HG03097 (cell line): ENCODE data around the gene GLE1.
"Not testable (repeated sequence)": the region's sequence is repeated elsewhere in the genome, so short reads cannot be mapped to it uniquely, and the experiment has no call there.

Experiments used
- ATAC-seq: cut with Tn5 transposase; IDR thresholded peaks from one replicate; pipeline ENCODE4 v1.9.1; 2021; ENCODE audit not compliant: unreplicated experiment, low FRiP score

GLE1 gene

DNA sequence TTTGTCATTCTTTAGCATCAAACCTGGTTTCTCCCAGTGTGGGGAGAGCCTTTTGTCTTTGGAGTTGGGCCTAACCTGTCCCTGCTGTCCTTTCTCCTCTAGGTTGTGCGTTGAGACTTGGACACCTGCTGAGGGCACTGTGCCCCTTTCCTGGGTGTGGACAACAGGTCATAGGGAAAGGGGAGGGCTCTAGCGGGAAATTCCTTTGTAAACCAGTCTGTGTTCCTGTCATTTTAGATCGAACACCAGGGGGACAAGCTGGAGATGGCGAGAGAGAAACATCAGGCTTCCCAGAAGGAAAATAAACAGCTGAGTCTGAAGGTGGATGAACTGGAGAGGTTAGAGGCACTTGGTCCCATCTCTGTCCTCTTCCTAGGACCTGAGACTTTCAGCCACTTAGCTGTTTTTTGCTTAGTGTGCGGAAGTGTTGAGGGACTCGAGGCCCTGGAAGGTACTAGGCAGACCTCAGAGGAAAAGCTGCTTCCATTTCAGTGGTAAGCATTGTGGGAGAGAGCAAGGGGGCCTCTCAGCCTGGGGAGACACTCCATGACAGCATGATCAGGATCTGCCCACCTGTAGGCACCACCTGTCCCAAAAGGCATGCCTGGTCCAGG is 8.6 kb upstream of the GLE1 start:
- ATAC-seq: no peak

DNA sequence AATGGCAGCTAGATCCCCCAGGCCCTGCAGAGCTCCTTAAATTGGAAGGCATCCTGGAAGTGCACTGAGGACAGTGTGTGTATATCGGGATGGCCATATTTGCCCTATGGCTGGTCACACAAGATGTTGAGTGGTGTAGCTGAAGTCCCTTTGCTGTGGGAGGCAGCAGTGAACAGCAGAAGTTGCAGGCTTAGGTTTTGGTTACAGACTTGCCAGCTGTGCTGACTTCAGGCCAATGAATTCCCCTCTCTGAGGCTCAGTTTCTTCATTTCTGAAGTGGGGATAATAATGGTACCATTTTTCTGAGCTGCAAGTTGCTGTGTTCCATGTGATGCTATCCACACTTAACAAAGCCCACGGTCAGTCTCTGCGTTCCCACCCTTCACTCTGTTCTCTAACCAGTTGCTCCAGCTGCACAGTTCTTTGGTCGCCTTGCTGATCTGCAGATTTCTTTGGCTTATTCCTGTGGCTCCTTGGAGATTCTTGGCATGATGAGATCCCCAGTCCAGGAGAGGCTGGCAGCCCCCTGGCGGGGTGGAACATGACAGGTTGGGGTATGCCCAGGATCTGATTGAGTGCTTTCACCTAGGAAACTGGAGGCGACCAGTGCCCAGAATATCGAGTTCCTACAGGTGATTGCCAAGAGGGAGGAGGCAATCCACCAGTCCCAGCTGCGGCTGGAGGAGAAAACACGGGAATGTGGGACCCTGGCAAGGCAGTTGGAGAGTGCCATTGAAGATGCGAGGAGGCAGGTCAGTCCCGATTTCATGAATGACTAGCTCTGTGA is 6.5 kb upstream of the GLE1 start:
- ATAC-seq: no peak

DNA sequence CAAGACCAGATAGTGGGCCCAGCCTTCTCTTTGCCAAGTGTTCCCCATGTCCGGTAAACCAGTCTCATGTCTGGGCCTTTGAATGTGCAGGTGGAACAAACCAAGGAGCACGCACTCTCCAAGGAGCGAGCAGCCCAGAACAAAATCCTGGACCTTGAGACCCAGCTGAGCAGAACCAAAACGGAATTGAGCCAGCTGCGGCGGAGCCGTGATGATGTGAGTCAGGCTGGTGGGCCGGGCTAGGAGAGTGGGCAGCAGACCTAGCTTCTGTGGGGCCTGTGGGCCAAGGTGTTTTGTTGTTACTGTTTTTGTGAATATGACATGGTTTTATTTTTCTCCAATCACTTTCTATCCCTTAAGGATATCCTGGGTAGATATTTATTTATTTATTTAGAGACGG is 5.6 kb upstream of the GLE1 start:
- ATAC-seq: no peak

DNA sequence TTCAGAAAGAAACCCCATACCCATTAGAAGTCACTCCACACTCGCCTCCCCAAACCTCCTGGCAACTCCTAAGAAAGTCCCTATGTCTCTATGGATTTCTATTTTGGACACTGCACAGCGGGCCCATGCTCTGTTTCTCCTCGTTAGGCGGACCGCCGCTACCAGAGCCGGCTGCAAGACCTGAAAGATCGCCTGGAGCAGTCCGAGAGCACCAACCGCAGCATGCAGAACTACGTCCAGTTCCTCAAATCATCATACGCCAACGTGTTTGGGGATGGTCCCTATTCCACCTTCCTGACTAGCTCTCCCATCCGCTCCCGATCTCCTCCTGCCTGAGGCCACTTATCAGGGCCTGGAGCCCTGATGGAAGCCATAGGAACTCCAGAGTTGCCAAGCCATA is 4.6 kb upstream of the GLE1 start:
- ATAC-seq: no peak

DNA sequence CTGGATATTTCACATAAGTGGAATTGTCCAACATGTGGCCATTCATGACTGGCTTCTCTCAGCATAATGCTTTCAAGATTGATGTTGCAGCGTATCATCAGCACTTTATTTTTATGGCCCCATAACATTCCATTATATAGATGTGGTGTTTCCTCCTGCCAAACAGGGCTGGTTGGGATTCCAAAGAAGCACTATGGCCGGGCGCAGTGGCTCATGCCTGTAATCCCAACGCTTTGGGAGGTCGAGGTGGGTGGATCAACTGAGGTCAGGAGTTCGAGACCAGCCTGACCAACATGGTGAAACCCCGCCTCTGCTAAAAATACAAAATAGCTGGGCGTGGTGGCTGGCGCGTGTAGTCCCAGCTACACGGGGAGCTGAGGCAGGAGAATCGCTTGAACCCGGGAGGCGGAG is 1.1 kb upstream of the GLE1 start:
- ATAC-seq: not testable (repeated sequence)

DNA sequence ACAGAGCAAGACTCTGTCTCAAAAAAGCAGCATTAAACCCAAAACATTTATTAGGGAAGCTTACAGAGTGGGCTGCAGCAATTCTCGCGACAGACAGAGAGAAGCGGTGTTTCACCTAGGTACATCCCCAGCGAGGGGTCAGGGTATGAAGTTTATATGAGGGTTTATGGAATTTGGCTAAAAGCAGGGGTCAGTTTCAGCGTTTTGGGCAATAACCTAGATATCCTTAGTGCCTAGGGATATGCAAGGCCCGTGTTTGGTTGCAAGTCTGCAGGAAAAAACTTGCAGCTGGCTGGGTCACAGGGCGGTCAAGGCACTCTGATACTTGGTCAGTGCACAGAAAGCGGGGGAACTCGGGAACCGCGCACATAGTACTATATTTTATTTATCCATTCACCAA is 649 bp upstream of the GLE1 start:
- no peak for ATAC-seq

DNA sequence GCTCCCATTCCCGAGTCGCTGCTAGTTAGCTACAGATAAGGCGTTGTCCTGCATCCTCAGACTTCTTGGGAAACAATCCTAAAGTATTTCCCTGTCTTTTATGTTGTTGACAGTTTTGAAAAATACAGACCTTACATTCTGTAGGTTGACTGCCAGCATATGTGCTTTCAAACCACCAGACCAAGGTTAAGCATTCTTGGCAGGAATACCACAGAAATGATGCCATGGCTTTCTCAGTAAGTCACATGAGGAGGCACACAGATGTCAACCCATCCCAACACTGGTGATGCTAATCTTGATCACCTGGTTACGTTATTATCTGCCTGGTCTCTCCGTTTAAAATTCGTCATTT is 871 bp downstream of the GLE1 start:
- ATAC-seq: no peak

DNA sequence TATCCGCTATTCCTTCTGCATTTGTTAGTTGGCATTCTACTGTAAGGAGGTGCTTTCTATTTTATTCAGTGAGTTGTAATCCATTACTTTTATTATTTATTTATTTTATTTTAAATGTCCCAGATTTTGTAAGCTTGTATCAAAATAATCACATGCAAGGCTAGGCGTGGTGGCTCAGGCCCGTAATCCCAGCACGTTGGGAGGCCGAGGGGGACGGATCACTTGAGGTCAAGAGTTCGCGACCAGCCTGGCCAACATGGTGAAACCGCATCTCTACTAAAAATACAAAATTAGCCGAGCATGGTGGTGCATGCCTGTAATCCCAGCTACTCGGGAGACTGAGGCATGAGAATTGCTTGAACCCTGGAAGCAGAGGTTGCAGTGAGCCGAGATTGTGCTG is 1.4 kb downstream of the GLE1 start:
- ATAC-seq: not testable (repeated sequence)

DNA sequence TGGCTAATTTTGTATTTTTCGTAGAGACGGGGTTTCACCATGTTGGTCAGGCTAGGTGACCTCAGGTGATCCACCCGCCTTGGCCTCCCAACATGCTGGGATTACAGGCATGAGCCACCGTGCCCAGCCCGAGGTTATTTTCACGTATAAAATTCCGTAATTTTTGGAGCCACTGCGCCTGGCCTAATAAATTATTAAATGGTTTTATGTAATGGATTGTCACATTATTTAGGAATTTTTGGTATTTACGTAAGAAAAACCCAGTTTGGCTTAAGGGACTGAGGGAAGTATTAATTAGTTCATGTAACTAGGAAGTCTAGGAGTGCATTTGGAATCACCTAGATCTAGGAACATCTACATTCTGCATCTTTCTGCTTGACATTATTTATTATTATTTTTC is 8.3 kb downstream of the GLE1 start:
- ATAC-seq: no peak

DNA sequence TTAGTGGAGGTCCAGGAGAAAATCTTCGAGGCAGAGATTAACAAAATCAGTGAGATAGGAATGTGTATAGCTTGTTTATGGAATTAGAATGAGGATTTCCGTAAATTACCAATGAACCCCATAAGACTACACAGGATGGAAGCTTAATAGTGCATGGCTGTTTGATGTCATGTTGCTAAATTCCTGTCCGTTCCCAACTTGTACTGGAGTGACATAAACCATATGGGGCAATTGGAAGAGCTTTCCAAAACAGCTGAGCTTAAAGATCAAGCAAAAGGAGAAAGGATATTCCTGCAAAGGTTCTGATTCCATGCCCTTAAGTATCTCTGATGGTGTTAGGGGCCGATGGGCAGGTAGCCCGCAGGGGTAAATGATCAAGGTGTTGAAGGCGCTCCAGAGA is 17.4 kb downstream of the GLE1 start:
- ATAC-seq: no peak

DNA sequence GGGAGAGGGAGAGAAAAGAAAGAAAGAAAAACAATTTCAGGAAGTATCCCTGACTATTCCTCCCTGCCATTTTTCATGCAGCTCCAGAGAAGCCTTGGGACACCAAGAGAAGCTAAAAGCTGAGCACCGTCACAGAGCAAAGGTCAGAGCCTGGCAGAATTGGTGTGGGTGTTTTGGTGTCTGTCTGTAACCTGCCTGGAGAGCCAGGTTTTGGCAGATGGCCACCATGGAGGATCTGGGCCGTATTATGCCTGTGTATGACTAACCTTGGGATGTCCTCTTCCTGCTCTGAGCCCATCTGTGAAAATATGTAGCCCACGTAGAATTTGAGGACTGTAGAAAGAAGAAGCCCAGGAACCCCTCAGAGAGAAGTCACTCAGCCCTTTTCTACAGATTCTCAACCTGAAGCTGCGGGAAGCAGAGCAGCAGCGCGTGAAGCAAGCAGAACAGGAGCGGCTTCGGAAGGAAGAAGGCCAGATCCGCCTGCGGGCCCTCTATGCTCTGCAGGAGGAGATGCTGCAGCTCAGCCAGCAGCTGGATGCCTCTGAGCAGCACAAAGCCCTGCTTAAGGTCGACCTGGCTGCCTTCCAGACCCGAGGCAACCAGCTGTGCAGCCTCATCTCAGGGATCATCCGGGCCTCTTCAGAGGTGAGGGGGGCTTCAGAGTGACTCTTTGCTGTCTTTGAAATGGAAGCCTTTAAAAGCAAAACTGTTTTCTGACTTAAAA is 18.8 kb downstream of the GLE1 start:
- ATAC-seq: no peak

DNA sequence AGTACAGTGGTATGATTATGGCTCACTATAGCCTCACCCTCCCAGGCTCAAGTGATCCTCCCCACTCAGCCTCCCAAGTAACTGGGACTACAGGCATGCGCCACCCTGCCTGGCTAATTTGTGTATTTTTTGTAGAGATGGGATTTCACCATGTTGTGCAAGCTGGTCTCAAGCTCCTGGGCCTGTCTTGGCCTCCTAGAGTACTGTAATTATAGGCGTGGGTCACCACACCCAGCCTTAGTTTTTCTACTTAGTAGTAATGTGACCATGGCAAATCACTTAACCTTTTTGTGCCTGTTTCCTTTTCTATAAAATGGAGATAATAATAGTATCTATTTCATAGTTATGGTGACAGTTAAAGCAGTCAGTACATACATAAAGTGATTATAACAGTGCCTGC is 22.2 kb downstream of the GLE1 start:
- ATAC-seq: no peak

DNA sequence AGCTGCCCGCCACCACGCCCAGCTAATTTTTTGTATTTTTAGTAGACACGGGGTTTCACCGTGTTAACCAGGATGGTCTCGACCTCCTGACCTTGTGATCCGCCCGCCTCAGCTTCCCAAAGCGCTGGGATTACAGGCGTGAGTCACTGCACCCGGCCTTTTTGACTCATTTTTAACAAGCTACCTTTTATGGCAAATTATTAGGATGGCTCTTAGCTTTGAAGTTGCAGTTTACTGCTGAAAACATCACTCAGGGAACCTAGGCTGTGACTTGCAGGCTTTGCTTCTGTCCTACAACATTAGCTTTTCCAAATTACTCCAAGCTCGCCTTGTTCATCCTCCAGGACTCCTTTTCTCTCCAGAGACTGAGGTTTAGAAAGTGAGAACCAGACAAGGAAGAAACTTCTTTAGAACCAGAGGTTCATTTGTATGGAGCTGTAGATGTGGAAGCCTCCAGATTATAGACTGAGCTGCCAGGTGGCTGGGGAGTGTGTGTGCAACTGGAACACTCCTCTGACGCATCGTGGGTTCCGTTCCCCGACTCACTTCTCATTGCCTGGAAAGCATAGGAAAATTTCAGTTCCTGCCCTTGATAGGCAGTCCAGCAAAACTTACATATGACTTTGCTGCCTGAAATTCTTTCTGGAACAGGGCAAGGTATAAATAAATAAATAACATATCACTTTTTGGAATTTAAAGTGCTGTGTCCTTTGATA is 24.1 kb downstream of the GLE1 start:
- ATAC-seq: no peak

DNA sequence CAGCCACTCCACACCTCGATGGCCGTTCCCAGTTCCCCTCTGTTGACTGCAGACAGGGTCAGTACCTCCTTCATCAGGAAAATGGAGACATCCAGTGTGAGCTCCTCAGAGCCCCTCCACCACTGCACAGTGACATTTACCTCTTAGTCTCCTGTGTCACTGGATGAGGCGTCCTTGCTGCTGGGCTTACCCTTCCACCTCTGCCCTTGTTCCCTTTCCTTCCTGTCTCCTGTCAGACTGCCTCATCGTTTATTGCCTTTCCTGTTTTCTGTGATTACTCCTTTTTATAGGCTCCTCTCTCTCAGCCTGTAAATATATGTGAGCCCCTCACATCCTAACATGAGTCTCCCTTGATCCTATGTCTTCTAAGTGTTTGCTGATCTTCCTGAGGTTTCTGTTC is 24.7 kb downstream of the GLE1 start:
- ATAC-seq: no peak

DNA sequence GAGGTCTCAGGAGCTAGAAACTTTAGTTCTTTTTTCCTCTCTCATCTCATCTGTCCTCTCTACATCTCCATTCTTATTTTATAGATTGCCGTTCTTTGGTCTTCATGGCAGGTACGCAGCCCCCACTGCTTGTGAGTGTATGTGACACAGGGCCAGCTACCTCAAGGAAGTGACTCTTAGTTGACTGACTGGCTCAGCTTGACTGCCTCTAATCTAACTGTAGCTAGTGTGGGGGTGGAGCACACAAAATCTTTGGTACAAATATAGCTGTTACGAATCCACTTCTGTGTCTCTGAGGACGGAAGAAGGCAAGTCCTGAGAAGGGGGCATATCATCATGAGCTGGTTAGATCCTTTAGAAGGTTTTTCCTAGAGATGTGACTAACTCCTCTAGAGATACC is 28.1 kb downstream of the GLE1 start:
- no peak for ATAC-seq

DNA sequence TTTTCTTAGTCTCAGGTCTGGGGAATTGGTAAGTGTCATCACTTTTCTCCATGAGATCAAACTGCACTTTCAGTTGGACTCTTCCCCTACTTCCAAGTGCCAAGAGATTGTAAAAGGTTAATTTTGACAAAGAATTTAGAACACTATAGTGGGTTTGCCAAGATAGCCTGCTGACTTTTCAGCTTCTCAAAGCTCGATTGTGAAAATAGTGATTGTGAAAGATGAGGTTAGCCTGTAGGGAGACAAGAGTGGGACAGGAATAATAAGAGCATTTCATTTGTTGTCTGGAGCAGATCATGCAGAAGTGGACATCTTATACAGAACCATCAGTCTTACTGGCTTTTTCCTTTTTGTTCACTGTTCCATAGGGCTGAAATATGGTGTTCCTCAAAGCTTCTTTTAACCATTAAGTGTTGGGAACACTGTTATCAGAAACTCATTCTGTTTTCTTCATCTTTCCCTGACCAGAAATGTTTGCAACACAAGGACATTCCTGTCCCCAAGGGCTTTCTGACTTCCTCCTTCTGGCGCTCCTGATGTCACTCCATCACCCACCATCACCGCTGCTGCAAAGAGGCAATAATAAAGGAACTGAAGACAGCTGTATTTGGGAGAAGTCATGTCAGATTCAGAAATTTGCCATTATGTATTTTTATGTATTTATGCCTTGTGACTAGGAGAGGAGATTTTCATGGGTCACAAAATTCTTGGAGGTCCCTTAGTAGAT is 36.3 kb downstream of the GLE1 start:
- ATAC-seq: no peak

DNA sequence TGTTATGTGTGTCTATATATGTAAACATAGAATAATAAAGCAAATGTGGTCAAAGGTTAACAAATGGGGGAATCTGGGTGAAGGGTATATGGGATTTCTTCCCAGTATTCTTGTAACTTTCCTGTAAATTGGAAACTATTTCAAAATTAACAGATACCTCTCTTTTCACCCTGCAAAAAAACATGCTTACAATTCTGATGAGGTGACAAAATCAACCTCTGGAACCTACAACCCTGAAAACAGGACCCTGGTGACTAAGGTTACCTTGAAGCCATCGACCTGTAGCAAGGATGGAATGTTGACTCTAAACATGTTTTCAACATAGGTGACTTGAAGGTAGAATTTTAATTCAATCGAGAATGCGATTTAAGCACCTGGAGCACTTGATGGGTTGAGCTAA is 42.0 kb downstream of the GLE1 start:
- no peak for ATAC-seq

DNA sequence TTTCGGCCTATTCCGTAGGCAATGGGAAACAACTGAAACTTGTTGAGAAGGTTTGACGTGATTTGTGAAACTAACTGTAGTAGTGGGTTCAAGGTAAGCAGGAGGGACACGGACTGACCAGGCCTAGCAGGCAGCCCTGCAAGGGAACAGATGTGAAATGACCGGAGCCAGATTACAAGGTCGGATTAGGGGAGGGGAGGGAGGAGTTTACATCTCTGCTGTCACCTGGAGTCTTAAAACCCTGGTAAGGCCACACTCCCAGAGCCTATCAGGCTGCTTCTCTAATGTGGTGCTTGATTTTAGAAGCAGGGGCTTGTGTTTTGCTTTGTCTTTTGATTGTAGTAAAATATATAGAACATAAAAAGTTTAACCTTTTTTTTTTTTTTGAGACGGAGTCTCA is 44.4 kb downstream of the GLE1 start:
- ATAC-seq: no peak

DNA sequence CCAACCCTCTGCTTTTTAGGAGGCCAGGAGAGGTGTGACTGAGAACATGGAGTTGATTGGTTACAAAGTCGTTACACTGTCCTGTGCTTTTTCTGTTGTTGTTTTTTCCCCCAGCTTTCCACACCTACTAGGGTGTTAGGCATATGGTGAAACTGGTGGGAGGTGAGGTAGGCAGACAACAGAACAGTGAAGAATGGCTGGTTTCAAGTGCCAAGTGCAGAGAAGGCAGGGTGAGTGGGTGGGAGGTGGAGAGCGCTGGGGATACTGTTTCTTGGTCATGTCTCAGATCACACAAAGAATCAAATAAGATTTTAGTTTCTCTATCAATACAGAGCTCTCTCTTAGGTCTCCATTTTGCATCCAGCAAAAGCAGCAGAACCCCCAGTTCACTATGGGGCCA is 45.7 kb downstream of the GLE1 start:
- no peak for ATAC-seq

DNA sequence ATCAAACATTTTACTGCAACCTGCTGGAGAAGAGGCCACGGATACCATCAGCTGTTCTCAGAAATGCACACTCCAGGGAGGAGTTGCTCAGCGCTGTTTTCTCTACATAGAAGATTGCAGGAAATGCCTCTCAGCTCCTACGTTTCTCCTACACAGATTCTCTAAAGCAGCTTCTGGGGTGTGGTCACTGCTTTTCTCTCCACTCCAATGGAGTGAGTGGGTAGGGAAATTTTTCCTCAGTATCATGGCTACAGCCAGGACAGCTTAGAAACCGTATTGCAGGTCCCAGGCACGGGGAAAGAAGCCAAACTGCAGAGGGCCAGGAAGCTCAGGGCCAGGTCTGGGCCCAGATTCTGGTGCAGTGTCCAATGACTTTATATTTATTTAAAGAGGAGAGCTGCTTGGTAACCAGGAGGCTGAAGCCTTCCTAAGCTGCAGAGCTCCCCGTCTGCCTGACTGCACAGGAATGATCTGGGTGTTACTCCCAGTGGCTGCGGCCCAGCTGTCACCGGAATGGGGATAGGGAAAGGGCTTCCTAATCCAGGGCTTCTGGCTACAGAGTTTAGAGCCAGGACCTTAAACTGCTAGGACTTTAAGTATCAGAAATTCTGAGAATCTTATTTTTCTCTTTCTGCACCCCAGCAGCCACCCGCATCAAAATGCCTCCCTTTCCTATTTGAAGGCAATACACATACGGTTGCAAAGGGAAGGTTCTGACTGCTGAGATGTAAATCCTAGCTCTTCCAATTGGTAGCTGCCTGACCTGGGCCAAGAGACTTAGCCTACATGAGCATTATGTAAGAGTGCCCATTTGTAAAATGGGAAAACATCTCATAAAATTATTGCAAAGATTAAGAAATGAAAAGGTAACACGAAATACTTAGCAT is 46.5 kb downstream of the GLE1 start:
- ATAC-seq: no peak
